Tibial nerve (tissue), 4 donors: ENCODE measurements around the gene NDUFV1. TPM values are rescaled to one million over a fixed set of nuclear protein-coding genes. Genes with fewer than 3 reads are reported as not detected.
"Not testable (repeated sequence)": the region's sequence is repeated elsewhere in the genome, so short reads cannot be mapped to it uniquely, and the experiment has no call there.

ENCODE experiments used
- DNase-seq, 2 donors: peaks; one replicate each; pipeline ENCODE4 v3.0.0-alpha.2; 2019; ENCODE audit warnings: low spot score in 2 of 2
- H3K27ac ChIP-seq, 4 donors: fragments of 200-600 bp; sonication (generic) in 3 of 4; one replicate each; pipeline ENCODE4 v1.5.1; 2017 to 2019; ENCODE audit warnings: mild to moderate bottlenecking in 1 of 4
- H3K27me3 ChIP-seq, 2 donors: fragments of 200-600 bp; sonication (generic) in 1 of 2; one replicate each; pipeline versions ENCODE4 v1.5.1 to v1.6.0; 2017 to 2019
- H3K36me3 ChIP-seq, 3 donors: fragments of 200-600 bp; sonication (generic); one replicate each; pipeline ENCODE4 v1.5.1; 2018 to 2019
- H3K4me1 ChIP-seq, 4 donors: fragments of 200-600 bp; sonication (generic) in 3 of 4; one replicate each; pipeline ENCODE4 v1.5.1; 2017 to 2019
- H3K4me3 ChIP-seq, 4 donors: fragments of 200-600 bp; sonication (generic) in 3 of 4; one replicate each; pipeline ENCODE4 v1.5.1; 2017 to 2019; ENCODE audit warnings: mild to moderate bottlenecking in 1 of 4, moderate library complexity in 1 of 4
- H3K9me3 ChIP-seq, 4 donors: fragments of 200-600 bp; sonication (generic) in 3 of 4; one replicate each; pipeline ENCODE4 v1.5.1; 2017 to 2019
- EP300 ChIP-seq, 2 donors: sonication (generic); formaldehyde crosslinking; IDR thresholded peaks; one replicate each; pipeline ENCODE4 v1.6.1; 2017; ENCODE audit warnings: antibody characterized with exemption in 2 of 2, mild to moderate bottlenecking in 1 of 2
- POLR2A ChIP-seq, 2 donors: fragments of 450-650 bp; IDR thresholded peaks; one replicate each; pipeline ENCODE4 v1.6.1; 2017; ENCODE audit warnings: antibody characterized with exemption in 2 of 2, mild to moderate bottlenecking in 2 of 2, moderate library complexity in 2 of 2
- WGBS, 2 donors: methylation state at CpG; one replicate each; pipeline ENCODE4 v1.1.5; 2018; 5-methylcytosine and 5-hydroxymethylcytosine counted together
- total RNA-seq, 4 donors: library from RNA; depleted of rRNA; stranded (reverse); fragments of >200 nt; gene quantifications; one replicate each; pipeline ENCODE4 v1.1.0, GENCODE V29; 2016
- TF ChIP-seq, protein P1 (sequence below), 5 experiments: fragments of 200-600 bp in 3 of 5; fragments of 450-650 bp in 2 of 5; sonication (generic) in 3 of 5; IDR thresholded peaks; one replicate each; pipeline ENCODE4 v1.5.1; 2016 to 2019; ENCODE audit warnings: antibody characterized with exemption in 5 of 5, mild to moderate bottlenecking in 3 of 5, moderate library complexity in 2 of 5

Gene NDUFV1
- total RNA-seq, 4 donors from 2014 or later = 282 to 357 (median 323) TPM

DNA sequence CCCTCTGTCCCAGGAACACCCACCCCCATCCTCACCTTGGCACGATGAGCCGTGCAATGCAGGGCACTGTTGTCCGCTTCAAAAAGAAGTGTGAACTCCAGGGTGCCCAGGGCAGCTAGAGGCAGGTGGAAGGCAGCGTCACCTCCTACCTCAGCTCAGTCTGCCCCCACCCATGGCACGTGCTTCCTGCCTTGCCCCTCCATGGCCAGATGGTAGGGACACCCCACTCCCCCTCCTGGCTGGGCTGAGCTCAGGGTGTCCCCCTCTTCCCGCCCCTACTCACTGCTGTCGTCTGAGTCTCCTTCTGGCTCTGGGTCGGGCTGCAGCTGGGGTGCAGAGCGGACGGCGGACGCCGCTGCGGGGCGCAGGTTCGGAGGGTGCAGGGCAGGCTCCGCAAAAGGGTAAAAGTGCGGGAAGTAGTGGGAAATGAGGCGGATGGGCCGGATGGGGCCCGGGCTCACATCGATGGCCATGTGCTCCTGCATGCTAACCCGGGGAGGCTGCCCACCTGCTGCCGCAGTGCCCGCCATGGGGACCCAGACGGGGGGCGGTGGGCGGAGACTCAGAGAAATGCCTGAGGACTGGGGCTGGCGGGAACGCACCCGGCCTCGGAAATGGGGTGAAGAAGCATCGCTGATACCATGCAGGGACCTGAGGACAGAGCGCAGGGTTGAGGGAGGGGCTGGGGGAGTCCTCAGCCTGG, 9.1 kb downstream of the NDUFV1 start:
- 25 to 55% methylated on average over 31 to 34 of the region's 34 CpGs for WGBS, 2 donors
- TF ChIP-seq, protein P1, sequence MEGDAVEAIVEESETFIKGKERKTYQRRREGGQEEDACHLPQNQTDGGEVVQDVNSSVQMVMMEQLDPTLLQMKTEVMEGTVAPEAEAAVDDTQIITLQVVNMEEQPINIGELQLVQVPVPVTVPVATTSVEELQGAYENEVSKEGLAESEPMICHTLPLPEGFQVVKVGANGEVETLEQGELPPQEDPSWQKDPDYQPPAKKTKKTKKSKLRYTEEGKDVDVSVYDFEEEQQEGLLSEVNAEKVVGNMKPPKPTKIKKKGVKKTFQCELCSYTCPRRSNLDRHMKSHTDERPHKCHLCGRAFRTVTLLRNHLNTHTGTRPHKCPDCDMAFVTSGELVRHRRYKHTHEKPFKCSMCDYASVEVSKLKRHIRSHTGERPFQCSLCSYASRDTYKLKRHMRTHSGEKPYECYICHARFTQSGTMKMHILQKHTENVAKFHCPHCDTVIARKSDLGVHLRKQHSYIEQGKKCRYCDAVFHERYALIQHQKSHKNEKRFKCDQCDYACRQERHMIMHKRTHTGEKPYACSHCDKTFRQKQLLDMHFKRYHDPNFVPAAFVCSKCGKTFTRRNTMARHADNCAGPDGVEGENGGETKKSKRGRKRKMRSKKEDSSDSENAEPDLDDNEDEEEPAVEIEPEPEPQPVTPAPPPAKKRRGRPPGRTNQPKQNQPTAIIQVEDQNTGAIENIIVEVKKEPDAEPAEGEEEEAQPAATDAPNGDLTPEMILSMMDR (IDR thresholded peaks at IDR 0.05) = no peak
- TF ChIP-seq POLR2A (IDR thresholded peaks at IDR 0.05) (no peak), EP300 (IDR thresholded peaks at IDR 0.05) (no peak)

DNA sequence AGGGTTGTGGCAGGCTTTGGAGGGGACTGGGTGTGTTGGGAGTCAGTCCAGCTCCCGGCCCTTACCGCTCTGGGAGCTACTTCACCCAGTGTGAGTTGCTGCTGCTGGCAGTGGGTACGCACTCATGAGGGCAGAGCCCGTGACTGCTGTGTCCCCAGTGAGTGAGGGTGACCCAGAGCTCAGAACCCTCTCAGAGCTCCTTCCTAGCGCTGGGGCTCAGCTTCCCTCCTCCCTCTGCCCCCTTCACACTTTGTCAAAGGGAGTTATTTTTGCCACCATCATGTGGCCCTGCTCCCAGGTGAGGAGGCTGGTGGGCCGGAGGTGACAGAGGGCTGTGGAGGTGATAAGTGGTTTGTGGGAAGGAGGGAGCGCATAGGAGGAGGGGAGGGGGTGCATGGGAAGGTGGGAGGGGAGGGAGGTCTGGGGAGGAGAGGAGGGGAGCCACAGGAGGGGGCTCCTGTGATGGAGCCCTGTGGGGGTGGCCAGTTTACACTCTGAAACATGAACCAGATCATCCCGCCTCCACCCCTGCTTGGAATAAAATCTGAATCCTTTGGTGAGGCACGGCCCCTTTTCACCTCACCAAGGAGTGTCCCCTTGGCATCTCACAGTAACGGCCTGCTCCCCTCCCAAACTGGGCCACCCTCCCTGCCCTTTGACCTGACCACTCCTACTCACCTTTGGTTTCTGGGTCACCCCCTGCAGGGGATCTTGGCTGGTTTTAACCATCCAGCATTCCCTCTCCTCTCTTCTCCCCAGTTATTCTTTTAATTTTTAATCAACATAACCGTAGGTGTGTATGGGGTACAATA, 9.9 kb downstream of the NDUFV1 start:
- Histone ChIP-seq H3K9me3 (no peaks in the 10 kb centered on the region), H3K27ac (no peak overlapping the region), H3K4me1 (peaks cover 0 to 20% (median 7%) of the 10 kb centered on the region in 4 donors), H3K36me3 (peaks cover 0 to 20% (median 0%) of the 10 kb centered on the region in 3 donors), H3K27me3 (peaks cover 0 to 13% of the 10 kb centered on the region in 2 donors), H3K4me3 (no peak overlapping the region)
- no peak for TF ChIP-seq EP300 (IDR thresholded peaks at IDR 0.05)
- no peak for DNase-seq
- 30 to 42% methylated on average over 7 to 11 of the region's 11 CpGs for WGBS, 2 donors

More for the DNA sequence above, 9.1 kb downstream of the NDUFV1 start:
- peaks cover 0 to 13% of the 10 kb centered on the region in 2 donors for H3K27me3 ChIP-seq
- no peaks in the 10 kb centered on the region for H3K9me3 ChIP-seq
- peaks cover 0 to 20% (median 7%) of the 10 kb centered on the region in 4 donors for H3K4me1 ChIP-seq
- H3K27ac ChIP-seq = no peak overlapping the region
- no peak overlapping the region for H3K4me3 ChIP-seq
- no peak for DNase-seq
- peaks cover 0 to 27% (median under 1%) of the 10 kb centered on the region in 3 donors for H3K36me3 ChIP-seq

DNA sequence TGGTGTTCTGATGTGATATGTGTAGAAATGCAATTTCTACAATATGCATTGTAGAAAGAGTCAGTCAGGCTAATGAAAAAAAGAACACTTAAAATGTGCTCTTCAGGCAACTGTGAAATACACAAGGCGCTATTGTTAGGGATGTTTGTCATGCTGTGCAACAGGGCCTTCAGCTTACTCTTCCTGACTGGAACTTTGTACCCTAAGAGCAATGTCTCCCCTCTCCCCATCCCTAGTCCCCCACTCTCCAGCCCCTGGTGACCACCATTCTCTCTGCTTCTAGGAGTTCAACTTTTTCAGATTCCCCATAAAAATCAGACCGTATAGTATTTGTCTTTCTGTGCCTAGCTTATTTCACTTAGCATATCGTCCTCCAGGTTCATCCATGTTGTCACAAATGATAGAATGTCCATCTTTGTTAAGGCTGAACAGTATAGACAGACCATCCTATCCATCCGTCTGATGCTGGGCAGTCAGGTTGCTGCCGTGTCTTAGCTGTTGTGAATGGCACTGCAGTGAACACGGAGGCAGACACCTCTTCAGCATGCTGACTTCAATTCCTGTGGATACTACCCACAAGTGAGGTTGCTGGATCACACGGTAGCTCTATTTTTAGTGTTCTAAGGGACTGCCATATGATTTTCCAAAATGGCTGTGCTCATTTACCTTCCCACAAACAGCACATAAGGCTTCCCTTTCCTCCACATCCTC, 10.7 kb downstream of the NDUFV1 start:
- peaks cover 0 to 13% of the 10 kb centered on the region in 2 donors for H3K27me3 ChIP-seq
- no peaks in the 10 kb centered on the region for H3K9me3 ChIP-seq
- TF ChIP-seq, protein P1 (IDR thresholded peaks at IDR 0.05) = no peak
- TF ChIP-seq POLR2A (IDR thresholded peaks at IDR 0.05) = no peak
- H3K4me1 ChIP-seq = peaks cover 0 to 20% (median 7%) of the 10 kb centered on the region in 4 donors
- no peak overlapping the region for H3K4me3 ChIP-seq
- 61 to 69% methylated on average over 7 of the region's 7 CpGs for WGBS, 2 donors
- DNase-seq = no peak
- H3K27ac ChIP-seq = no peak overlapping the region
- H3K36me3 ChIP-seq = peaks cover 0 to 12% (median 0%) of the 10 kb centered on the region in 3 donors

DNA sequence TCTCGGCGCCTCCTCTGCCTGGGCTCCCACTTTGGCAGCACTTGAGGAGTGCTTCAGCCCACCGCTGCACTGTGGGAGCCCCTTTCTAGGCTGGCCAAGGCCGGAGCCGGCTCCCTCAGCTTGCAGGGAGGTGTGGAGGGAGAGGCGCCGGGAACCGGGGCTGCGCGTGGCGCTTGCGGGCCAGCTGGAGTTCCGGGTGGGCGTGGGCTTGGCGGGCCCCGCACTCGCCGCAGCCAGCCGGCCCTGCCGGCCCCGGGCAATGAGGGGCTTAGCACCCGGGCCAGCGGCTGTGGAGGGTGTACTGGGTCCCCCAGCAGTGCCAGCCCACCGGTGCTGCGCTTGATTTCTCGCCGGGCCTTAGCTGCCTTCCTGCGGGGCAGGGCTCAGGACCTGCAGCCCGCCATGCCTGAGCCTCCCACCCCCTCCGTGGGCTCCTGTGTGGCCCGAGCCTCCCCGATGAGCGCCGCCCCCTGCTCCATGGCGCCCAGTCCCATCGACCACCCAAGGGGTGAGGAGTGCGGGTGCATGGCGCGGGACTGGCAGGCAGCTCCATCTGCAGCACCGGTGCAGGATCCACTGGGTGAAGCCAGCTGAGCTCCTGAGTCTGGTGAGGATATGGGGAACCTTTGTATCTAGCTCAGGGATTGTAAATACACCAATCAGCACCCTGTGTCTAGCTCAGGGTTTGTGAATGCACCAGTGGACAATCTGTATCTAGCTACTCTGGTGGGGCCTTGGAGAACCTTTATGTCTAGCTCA, 12.3 kb downstream of the NDUFV1 start:
- H3K27ac ChIP-seq, DNase-seq, H3K4me3 ChIP-seq, H3K9me3 ChIP-seq, H3K36me3 ChIP-seq: not testable (repeated sequence)
- Histone ChIP-seq H3K27me3 (peaks cover 0 to 13% of the 10 kb centered on the region in 2 donors), H3K4me1 (peaks cover 0 to 15% (median 5%) of the 10 kb centered on the region in 4 donors)
- WGBS, 2 donors = 88 to 95% methylated on average over 21 to 36 of the region's 40 CpGs

DNA sequence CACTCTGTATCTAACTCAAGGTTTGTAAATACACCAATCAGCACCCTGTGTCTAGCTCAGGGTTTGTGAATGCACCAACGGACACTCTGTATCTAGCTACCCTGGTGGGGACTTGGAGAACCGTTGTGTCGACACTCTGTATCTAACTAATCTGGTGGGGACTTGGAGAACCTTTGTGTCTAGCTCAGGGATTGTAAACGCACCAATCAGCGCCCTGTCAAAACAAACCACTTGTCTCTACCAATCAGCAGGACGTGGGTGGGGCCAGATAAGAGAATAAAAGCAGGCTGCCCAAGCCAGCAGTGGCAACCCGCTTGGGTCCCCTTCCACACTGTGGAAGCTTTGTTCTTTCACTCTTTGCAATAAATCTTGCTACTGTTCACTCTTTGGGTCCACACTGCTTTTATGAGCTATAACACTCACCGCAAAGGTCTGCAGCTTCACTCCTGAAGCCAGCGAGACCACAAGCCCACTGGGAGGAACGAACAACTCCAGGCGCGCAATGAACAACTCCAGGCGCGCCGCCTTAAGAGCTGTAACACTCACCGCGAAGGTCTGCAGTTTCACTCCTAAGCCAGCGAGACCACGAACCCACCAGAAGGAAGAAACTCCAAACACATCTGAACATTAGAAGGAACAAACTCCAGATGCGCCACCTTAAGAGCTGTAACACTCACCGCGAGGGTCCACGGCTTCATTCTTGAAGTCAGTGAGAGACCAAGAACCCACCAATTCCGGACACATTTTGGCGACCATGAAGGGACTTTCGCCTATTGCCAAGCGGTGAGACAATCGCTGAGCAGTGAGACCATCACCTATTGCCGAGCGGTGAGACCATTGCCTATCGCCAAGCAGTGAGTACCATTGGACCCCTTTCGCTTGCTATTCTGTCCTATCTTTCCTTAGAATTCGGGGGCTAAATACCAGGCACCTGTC, 13.2 kb downstream of the NDUFV1 start:
- not testable (repeated sequence) for H3K9me3 ChIP-seq, H3K27ac ChIP-seq, H3K4me1 ChIP-seq, DNase-seq, H3K4me3 ChIP-seq, H3K36me3 ChIP-seq
- H3K27me3 ChIP-seq = peaks cover 0 to 12% of the 10 kb centered on the region in 2 donors
- 88 to 92% methylated on average over 33 of the region's 33 CpGs for WGBS, 2 donors

DNA sequence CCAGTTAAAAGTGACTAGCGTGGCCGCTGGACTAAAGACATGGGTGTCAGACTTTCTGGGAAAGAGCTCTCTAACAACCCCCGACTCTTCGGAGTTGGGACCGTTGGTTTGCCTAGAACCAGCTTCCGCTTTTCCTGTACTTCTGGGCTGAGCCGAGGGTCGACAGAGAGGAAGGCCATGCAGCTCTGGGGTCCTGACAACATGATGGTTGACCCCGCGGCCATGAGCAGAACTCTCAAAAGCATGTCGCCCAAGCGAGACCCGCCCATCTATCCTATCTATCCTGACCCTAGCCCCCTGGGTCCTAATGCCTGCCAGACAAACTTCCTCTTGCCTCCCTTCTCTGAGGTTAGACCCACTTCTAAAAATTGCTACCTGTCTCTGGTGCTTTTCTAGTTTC, 13.9 kb downstream of the NDUFV1 start:
- 77 to 80% methylated on average over 13 of the region's 13 CpGs for WGBS, 2 donors

DNA sequence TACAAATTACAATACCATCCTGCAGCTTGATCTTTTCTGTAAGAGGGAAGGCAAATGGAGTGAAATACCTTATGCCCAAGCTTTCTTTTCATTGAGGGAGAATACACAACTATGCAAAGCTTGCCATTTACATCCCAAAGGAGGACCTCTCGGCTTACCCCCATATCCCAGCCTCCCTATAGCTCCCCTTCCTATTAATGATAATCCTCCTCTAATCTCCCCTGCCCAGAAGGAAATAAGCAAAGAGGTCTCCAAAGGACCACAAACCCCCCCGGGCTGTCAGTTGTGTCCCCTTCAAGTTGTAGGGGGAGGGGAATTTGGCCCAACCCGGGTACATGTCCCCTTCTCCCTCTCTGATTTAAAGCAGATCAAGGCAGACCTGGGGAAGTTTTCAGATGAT, 15.2 kb downstream of the NDUFV1 start:
- not testable (repeated sequence) for DNase-seq, H3K4me1 ChIP-seq, H3K27ac ChIP-seq, H3K27me3 ChIP-seq, H3K9me3 ChIP-seq, H3K36me3 ChIP-seq, H3K4me3 ChIP-seq
- WGBS, 2 donors = 53 to 64% methylated on average over 3 of the region's 3 CpGs

More for the DNA sequence above, 13.9 kb downstream of the NDUFV1 start:
- H3K27me3 ChIP-seq, H3K27ac ChIP-seq, H3K36me3 ChIP-seq, H3K9me3 ChIP-seq, H3K4me1 ChIP-seq, DNase-seq, H3K4me3 ChIP-seq: not testable (repeated sequence)

DNA sequence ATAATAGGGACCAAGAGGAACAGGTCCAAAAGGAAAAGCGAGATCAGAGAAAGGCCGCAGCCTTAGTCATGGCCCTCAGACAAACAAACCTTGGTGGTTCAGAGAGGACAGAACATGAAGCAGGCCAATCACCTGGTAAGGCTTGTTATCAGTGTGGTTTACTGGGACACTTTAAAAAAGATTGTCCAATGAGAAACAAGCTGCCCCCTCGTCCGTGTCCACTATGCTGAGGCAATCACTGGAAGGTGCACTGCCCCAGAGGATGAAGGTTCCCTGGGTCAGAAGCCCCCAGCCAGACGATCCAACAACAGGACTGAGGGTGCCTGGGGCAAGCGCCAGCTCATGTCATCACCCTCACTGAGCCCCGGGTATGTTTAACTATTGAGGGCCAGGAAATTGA, 16.2 kb downstream of the NDUFV1 start:
- not testable (repeated sequence) for H3K27me3 ChIP-seq, H3K27ac ChIP-seq
- 59 to 71% methylated on average over 6 to 7 of the region's 7 CpGs for WGBS, 2 donors

DNA sequence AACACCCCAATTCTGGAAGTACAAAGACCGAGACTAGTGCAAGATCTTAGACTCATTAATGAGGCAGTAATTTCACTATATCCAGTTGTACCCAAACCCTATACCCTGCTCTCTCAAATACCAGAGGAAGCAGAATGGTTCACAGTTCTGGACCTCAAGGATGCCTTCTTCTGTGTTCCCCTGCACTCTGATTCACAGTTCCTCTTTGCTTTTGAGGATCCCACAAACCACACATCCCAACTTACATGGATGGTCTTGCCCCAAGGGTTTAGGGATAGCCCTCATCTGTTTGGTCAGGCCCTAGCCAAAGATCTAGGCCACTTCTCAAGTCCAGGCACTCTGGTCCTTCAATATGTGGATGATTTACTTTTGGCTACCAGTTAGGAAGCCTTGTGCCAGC, 17.1 kb downstream of the NDUFV1 start:
- not testable (repeated sequence) for H3K27me3 ChIP-seq, H3K4me3 ChIP-seq, H3K36me3 ChIP-seq, H3K27ac ChIP-seq, H3K4me1 ChIP-seq, DNase-seq, H3K9me3 ChIP-seq
- WGBS, 2 donors = 86% methylated on average over 1 of the region's 1 CpG

More for the DNA sequence above, 16.2 kb downstream of the NDUFV1 start:
- DNase-seq, H3K9me3 ChIP-seq, H3K4me1 ChIP-seq, H3K4me3 ChIP-seq, H3K36me3 ChIP-seq: not testable (repeated sequence)
